Measurements from ENCODE around the gene ACO2. TPM values are rescaled to one million over a fixed set of nuclear protein-coding genes. Genes with fewer than 3 reads are reported as not detected.

ACO2 gene
- total RNA-seq, 1 donor from 2014 or later = 78.6 TPM

GRCh38 chr22:41511521-41511968 lies 42.6 kb downstream of the ACO2 start:
- DNase-seq (ENCODE audit: extremely low spot score in 2 of 2) = no peak
- Histone ChIP-seq H3K27ac (no peak overlapping the region), H3K4me3 (no peak overlapping the region), H3K4me1 (peaks cover 22% of the 10 kb centered on the region), H3K36me3 (peaks cover 0 to 30% of the 10 kb centered on the region in 2 donors), H3K9me3 (no peaks in the 10 kb centered on the region), H3K27me3 (no peaks in the 10 kb centered on the region)
- no peak for TF ChIP-seq POLR2A (IDR thresholded peaks at IDR 0.05)
- no peak for TF ChIP-seq POLR2AphosphoS5 (IDR thresholded peaks at IDR 0.05; ENCODE audit: insufficient read depth in 1 of 2, low read depth in 1 of 2)
- TF ChIP-seq CTCF (IDR thresholded peaks at IDR 0.05) = no peak
- intact Hi-C loops (cut with DNase I) = loop anchor here (2.0 kb wide), 1 partner anchor 107 kb away; no protein-coding TSS in a partner anchor

GRCh38 chr22:41512421-41513194 lies 43.7 kb downstream of the ACO2 start:
- Histone ChIP-seq H3K9me3 (no peaks in the 10 kb centered on the region), H3K27me3 (no peaks in the 10 kb centered on the region), H3K4me1 (peaks cover 27% of the 10 kb centered on the region), H3K4me3 (no peak overlapping the region), H3K36me3 (peaks cover 0 to 31% of the 10 kb centered on the region in 2 donors), H3K27ac (peak overlapping the region; percentile 50)
- intact Hi-C loops (cut with DNase I) = no loop called here
- TF ChIP-seq POLR2AphosphoS5 (IDR thresholded peaks at IDR 0.05; ENCODE audit: insufficient read depth in 1 of 2, low read depth in 1 of 2) (peak in 1 of 2 donors; percentile 46), POLR2A (IDR thresholded peaks at IDR 0.05) (no peak), CTCF (IDR thresholded peaks at IDR 0.05) (no peak)
- DNase-seq (ENCODE audit: extremely low spot score in 2 of 2) = no peak

- no peak overlapping the region for H3K4me3 ChIP-seq
- no peaks in the 10 kb centered on the region for H3K9me3 ChIP-seq
- H3K4me1 ChIP-seq = peaks cover 30% of the 10 kb centered on the region
- peak overlapping the region; percentile 50 for H3K27ac ChIP-seq
- DNase-seq (ENCODE audit: extremely low spot score in 2 of 2) = no peak
- H3K36me3 ChIP-seq = peaks cover 0 to 27% of the 10 kb centered on the region in 2 donors
- H3K27me3 ChIP-seq = no peaks in the 10 kb centered on the region
- no peak for TF ChIP-seq CTCF (IDR thresholded peaks at IDR 0.05)
- no peak for TF ChIP-seq POLR2A (IDR thresholded peaks at IDR 0.05)
- no peak for TF ChIP-seq POLR2AphosphoS5 (IDR thresholded peaks at IDR 0.05; ENCODE audit: insufficient read depth in 1 of 2, low read depth in 1 of 2)
- intact Hi-C loops (cut with DNase I) = no loop called here
Observed at GRCh38 chr22:41513391-41513790, 44.5 kb downstream of the ACO2 start.

GRCh38 chr22:41516462-41516861 lies 47.5 kb downstream of the ACO2 start:
- no peak overlapping the region for H3K4me3 ChIP-seq
- H3K27ac ChIP-seq = no peak overlapping the region
- DNase-seq (ENCODE audit: extremely low spot score in 2 of 2) = no peak
- H3K36me3 ChIP-seq = peaks cover 0 to 29% of the 10 kb centered on the region in 2 donors
- H3K9me3 ChIP-seq = no peaks in the 10 kb centered on the region
- intact Hi-C loops (cut with DNase I) = no loop called here
- TF ChIP-seq POLR2A (IDR thresholded peaks at IDR 0.05) = no peak
- TF ChIP-seq CTCF (IDR thresholded peaks at IDR 0.05) = no peak
- TF ChIP-seq POLR2AphosphoS5 (IDR thresholded peaks at IDR 0.05; ENCODE audit: insufficient read depth in 1 of 2, low read depth in 1 of 2) = no peak
- H3K27me3 ChIP-seq = no peaks in the 10 kb centered on the region
- H3K4me1 ChIP-seq = peaks cover 24% of the 10 kb centered on the region
